G401.6 (cell line): ENCODE results near the gene ZNF181.
"Not testable (repeated sequence)": the region's sequence is repeated elsewhere in the genome, so short reads cannot be mapped to it uniquely, and the experiment has no call there.

Experiments
- FAIRE-seq: peaks from 2 replicates; lab custom pipeline; 2012; peaks lifted over from hg19 to GRCh38; lab: Jason Lieb, UNC

ZNF181 gene

GRCh38 chr19:34733746-34734536, at the start of gene ZNF181:
TSS of gene ZNF181 (plus strand) at chr19:34734243. CDS start at chr19:34735038, 795 bp downstream.
- peak; percentile 52 for FAIRE-seq

GRCh38 chr19:34685266-34685665, 48.8 kb upstream of the ZNF181 start:
- not testable (repeated sequence) for FAIRE-seq

GRCh38 chr19:34686455-34686854, 47.6 kb upstream of the ZNF181 start:
- FAIRE-seq = no peak

GRCh38 chr19:34687348-34687747, 46.7 kb upstream of the ZNF181 start:
- FAIRE-seq = no peak

GRCh38 chr19:34688592-34688991, 45.5 kb upstream of the ZNF181 start:
- FAIRE-seq = no peak

- no peak for FAIRE-seq
Measured at GRCh38 chr19:34690372-34690771, 43.7 kb upstream of the ZNF181 start.

GRCh38 chr19:34692549-34692948, 41.5 kb upstream of the ZNF181 start:
- no peak for FAIRE-seq

- no peak for FAIRE-seq
Measured at GRCh38 chr19:34707661-34708060, 26.4 kb upstream of the ZNF181 start.

- no peak for FAIRE-seq
Measured at GRCh38 chr19:34711890-34712289, 22.2 kb upstream of the ZNF181 start.

- peak; percentile 62 for FAIRE-seq
Measured at GRCh38 chr19:34712395-34713261, 21.4 kb upstream of the ZNF181 start.

- FAIRE-seq = no peak
Measured at GRCh38 chr19:34713262-34713637, 20.8 kb upstream of the ZNF181 start.

GRCh38 chr19:34715357-34715756, 18.7 kb upstream of the ZNF181 start:
- no peak for FAIRE-seq

- FAIRE-seq = no peak
Measured at GRCh38 chr19:34722353-34722752, 11.7 kb upstream of the ZNF181 start.

- FAIRE-seq = no peak
Measured at GRCh38 chr19:34725400-34725799, 8.6 kb upstream of the ZNF181 start.

- FAIRE-seq = no peak
Measured at GRCh38 chr19:34731019-34731829, 2.8 kb upstream of the ZNF181 start.

- no peak for FAIRE-seq
Measured at GRCh38 chr19:34731964-34732363, 2.1 kb upstream of the ZNF181 start.

- FAIRE-seq = no peak
Measured at GRCh38 chr19:34732612-34733211, 1.3 kb upstream of the ZNF181 start.

GRCh38 chr19:34733266-34733745, 737 bp upstream of the ZNF181 start:
- FAIRE-seq = no peak

GRCh38 chr19:34734537-34735103, 577 bp downstream of the ZNF181 start:
- no peak for FAIRE-seq

- FAIRE-seq = no peak
Measured at GRCh38 chr19:34744896-34745690, 11.1 kb downstream of the ZNF181 start.

- FAIRE-seq = no peak
Measured at GRCh38 chr19:34757441-34757840, 23.4 kb downstream of the ZNF181 start.
